Lower lobe of right lung (tissue), 2 donors: ENCODE data around the gene GLIPR1L1. TPM values are rescaled to one million over a fixed set of nuclear protein-coding genes. Genes with fewer than 3 reads are reported as not detected.

Experiments
- ATAC-seq, 2 donors: fragments of 200-7000 bp; cut with Tn5 transposase; one replicate each; pipeline ENCODE4 v1.9.1; 2020 to 2022; ENCODE audit warnings: mild to moderate bottlenecking in 2 of 2, moderate library complexity in 2 of 2
- DNase-seq: peaks from one replicate; pipeline ENCODE4 v3.0.0-alpha.2; 2020
- H3K27ac ChIP-seq: fragments of 200-600 bp; one replicate; pipeline ENCODE4 v1.8.0; 2022
- H3K27me3 ChIP-seq: fragments of 200-600 bp; one replicate; pipeline ENCODE4 v1.8.0; 2022; ENCODE audit warnings: low read depth
- H3K36me3 ChIP-seq: fragments of 200-600 bp; one replicate; pipeline ENCODE4 v1.8.0; 2022; ENCODE audit warnings: mild to moderate bottlenecking
- H3K4me1 ChIP-seq: fragments of 200-600 bp; one replicate; pipeline ENCODE4 v1.8.0; 2022
- H3K4me3 ChIP-seq: fragments of 200-600 bp; one replicate; pipeline ENCODE4 v1.8.0; 2022; ENCODE audit warnings: mild to moderate bottlenecking
- H3K9me3 ChIP-seq: fragments of 200-600 bp; one replicate; pipeline ENCODE4 v1.8.0; 2022
- intact Hi-C: fragments of 100-400 bp; cut with DNase I; formaldehyde crosslinking; loops from one replicate; pipeline ENCODE4 v1.11.0; 2022
- long read RNA-seq: library from polyadenylated mRNA; unstranded; transcript quantifications from one replicate; pipeline ENCODE4 v2.0.0, GENCODE V29; 2021
- total RNA-seq: library from RNA; stranded (reverse); fragmentation: NEBNext Ultra II Directional; extraction: Animal tissue kit (Norgen Biotek cat#: 25700); gene quantifications from one replicate; pipeline ENCODE4 v1.2.1, GENCODE V29; 2021
- TF ChIP-seq, protein P1 (sequence below): fragments of 200-600 bp; IDR thresholded peaks from one replicate; pipeline ENCODE4 v1.8.0; 2022; ENCODE audit warnings: antibody characterized with exemption, mild to moderate bottlenecking
- donor health status: DM: no; HTN: yes; CAD: no; lungs with severe emphysema.

Gene GLIPR1L1, protein sequence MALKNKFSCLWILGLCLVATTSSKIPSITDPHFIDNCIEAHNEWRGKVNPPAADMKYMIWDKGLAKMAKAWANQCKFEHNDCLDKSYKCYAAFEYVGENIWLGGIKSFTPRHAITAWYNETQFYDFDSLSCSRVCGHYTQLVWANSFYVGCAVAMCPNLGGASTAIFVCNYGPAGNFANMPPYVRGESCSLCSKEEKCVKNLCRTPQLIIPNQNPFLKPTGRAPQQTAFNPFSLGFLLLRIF
- not detected for total RNA-seq
- long read RNA-seq, partial matches to known transcripts = 0 of 3 reads
- long read RNA-seq, other reads (novel, unspliced or antisense) = 3 of 3 reads

GRCh38 chr12:75334384-75335030 is at the start of gene GLIPR1L1:
Gene GLIPR1L1 (plus strand): TSS chr12:75334670. CDS start chr12:75334729, 59 bp downstream.
- no peaks in the 10 kb centered on the region for H3K27me3 ChIP-seq
- TF ChIP-seq, protein P1, sequence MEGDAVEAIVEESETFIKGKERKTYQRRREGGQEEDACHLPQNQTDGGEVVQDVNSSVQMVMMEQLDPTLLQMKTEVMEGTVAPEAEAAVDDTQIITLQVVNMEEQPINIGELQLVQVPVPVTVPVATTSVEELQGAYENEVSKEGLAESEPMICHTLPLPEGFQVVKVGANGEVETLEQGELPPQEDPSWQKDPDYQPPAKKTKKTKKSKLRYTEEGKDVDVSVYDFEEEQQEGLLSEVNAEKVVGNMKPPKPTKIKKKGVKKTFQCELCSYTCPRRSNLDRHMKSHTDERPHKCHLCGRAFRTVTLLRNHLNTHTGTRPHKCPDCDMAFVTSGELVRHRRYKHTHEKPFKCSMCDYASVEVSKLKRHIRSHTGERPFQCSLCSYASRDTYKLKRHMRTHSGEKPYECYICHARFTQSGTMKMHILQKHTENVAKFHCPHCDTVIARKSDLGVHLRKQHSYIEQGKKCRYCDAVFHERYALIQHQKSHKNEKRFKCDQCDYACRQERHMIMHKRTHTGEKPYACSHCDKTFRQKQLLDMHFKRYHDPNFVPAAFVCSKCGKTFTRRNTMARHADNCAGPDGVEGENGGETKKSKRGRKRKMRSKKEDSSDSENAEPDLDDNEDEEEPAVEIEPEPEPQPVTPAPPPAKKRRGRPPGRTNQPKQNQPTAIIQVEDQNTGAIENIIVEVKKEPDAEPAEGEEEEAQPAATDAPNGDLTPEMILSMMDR = peak; percentile 92
- peak; percentile 84 to 92 for ATAC-seq
- peaks cover 8% of the 10 kb centered on the region for H3K4me1 ChIP-seq
- H3K4me3 ChIP-seq = peak within 1 kb of the TSS; percentile 44
- H3K9me3 ChIP-seq = no peaks in the 10 kb centered on the region
- H3K27ac ChIP-seq = no peak within 1 kb of the TSS
- intact Hi-C loops = no loop called here
- H3K36me3 ChIP-seq = no peaks in the 10 kb centered on the region
- peak; percentile 79 for DNase-seq

DNA sequence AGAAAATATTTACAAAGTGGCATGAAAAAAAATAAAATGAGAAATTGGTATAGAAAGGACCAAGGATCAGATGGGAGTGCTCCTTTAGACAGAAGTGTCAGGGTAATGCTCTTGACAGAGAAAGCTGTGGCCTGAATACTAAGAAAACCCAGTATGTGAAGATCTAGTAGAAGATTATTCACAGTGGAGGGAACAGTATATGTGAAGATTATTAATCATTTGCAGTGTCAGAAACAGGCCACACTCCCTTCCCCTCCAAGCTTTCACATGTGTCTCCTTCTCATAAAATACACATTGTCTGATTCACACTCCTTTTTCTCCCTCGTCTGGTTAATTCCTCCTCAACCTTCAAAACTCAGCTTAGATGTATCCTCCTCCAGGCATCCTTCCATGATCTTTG is 45.6 kb upstream of the GLIPR1L1 start:
- no peak overlapping the region for H3K4me3 ChIP-seq
- no peak for DNase-seq
- no peaks in the 10 kb centered on the region for H3K9me3 ChIP-seq
- no peaks in the 10 kb centered on the region for H3K27me3 ChIP-seq
- H3K4me1 ChIP-seq = no peaks in the 10 kb centered on the region
- no peaks in the 10 kb centered on the region for H3K36me3 ChIP-seq
- ATAC-seq = no peak
- intact Hi-C loops = no loop called here
- TF ChIP-seq, protein P1 = no peak
- H3K27ac ChIP-seq = no peak overlapping the region

GRCh38 chr12:75289753-75290152 is 44.7 kb upstream of the GLIPR1L1 start:
- H3K4me1 ChIP-seq = no peaks in the 10 kb centered on the region

GRCh38 chr12:75291014-75291413 is 43.5 kb upstream of the GLIPR1L1 start:
- no peaks in the 10 kb centered on the region for H3K4me1 ChIP-seq
- H3K27ac ChIP-seq = no peak overlapping the region
- H3K27me3 ChIP-seq = no peaks in the 10 kb centered on the region
- no peaks in the 10 kb centered on the region for H3K9me3 ChIP-seq
- TF ChIP-seq, protein P1 = no peak
- DNase-seq (no peak), ATAC-seq (no peak)
- no peaks in the 10 kb centered on the region for H3K36me3 ChIP-seq
- no peak overlapping the region for H3K4me3 ChIP-seq
- intact Hi-C loops = no loop called here

More at GRCh38 chr12:75289753-75290152, 44.7 kb upstream of the GLIPR1L1 start:
- DNase-seq = no peak
- no peaks in the 10 kb centered on the region for H3K36me3 ChIP-seq
- TF ChIP-seq, protein P1 = no peak
- no peaks in the 10 kb centered on the region for H3K9me3 ChIP-seq
- intact Hi-C loops = no loop called here
- no peak for ATAC-seq
- H3K27me3 ChIP-seq = no peaks in the 10 kb centered on the region
- H3K4me3 ChIP-seq = no peak overlapping the region
- no peak overlapping the region for H3K27ac ChIP-seq

DNA sequence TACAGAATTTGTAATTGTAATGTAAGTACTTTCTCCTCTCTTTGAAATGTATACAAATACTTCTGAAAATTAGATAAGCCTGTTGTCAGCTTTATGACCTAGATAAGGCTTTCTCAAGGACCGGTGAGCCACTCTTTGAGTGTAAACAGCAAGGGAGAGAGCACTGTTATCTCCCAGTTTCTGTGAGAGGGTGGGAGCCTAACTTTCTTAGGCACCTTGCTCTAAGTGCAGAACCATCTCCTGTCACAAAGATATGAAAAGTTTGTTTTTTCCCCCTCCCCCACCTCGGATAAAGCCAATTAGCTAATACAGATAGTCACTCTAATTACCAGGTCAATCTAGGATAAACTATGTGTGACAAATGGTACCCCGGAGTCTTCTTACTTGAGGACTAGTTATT is 40.1 kb upstream of the GLIPR1L1 start:
- intact Hi-C loops = no loop called here
- DNase-seq (no peak), ATAC-seq (no peak)
- H3K4me3 ChIP-seq = no peak overlapping the region
- H3K9me3 ChIP-seq = no peaks in the 10 kb centered on the region
- no peaks in the 10 kb centered on the region for H3K27me3 ChIP-seq
- H3K27ac ChIP-seq = no peak overlapping the region
- TF ChIP-seq, protein P1 = no peak
- no peaks in the 10 kb centered on the region for H3K4me1 ChIP-seq
- H3K36me3 ChIP-seq = no peaks in the 10 kb centered on the region
